Esophagus muscularis mucosa (tissue), 4 donors: ENCODE measurements around the gene TEAD1.

Experiments used
- CTCF ChIP-seq, 3 experiments: fragments of 200-600 bp in 2 of 3; fragments of 450-650 bp in 1 of 3; sonication (generic) in 2 of 3; IDR thresholded peaks; one replicate each; pipeline ENCODE4 v1.5.1; 2017 to 2019; ENCODE audit warnings: antibody characterized with exemption in 3 of 3, mild to moderate bottlenecking in 2 of 3, moderate library complexity in 1 of 3
- EP300 ChIP-seq: sonication (generic); formaldehyde crosslinking; IDR thresholded peaks from one replicate; pipeline ENCODE4 v1.6.1; 2017; ENCODE audit warnings: antibody characterized with exemption
- POLR2A ChIP-seq: fragments of 450-650 bp; IDR thresholded peaks from one replicate; pipeline ENCODE4 v1.6.1; 2017; ENCODE audit warnings: antibody characterized with exemption, moderate library complexity, mild to moderate bottlenecking, low read depth
- POLR2AphosphoS5 ChIP-seq, 2 donors: sonication (generic); formaldehyde crosslinking; IDR thresholded peaks; one replicate each; pipeline ENCODE4 v1.6.1; 2017; ENCODE audit warnings: antibody characterized with exemption in 2 of 2

- TF ChIP-seq CTCF (IDR thresholded peaks at IDR 0.05): no peak
- no peak for TF ChIP-seq POLR2A
- TF ChIP-seq POLR2AphosphoS5 (IDR thresholded peaks at IDR 0.05): no peak
- TF ChIP-seq EP300: no peak
Measured at GRCh38 chr11:12966002-12966401, 291.8 kb downstream of the TEAD1 start.
